HFF-Myc (cell line): ENCODE data around the gene CTRL.
A peak's percentile ranks its signal among the peaks of the same experiment; 100 is the strongest.
"Not testable (repeated sequence)": the region's sequence is repeated elsewhere in the genome, so short reads cannot be mapped to it uniquely, and the experiment has no call there.

ENCODE experiments used
- DNase-seq: peaks from one replicate; pipeline ENCODE4 v3.0.0-alpha.2; 2011; ENCODE audit warnings: low read depth; ENCODE audit errors: extremely low read depth
- H3K4me3 ChIP-seq: replicated peaks from 2 replicates; pipeline ENCODE4 v1.5.1; 2011; ENCODE audit warnings: low read depth, mild to moderate bottlenecking, control low read depth, low read length
- CTCF ChIP-seq: IDR thresholded peaks from 2 replicates; pipeline ENCODE4 v1.5.1; 2012; ENCODE audit warnings: mild to moderate bottlenecking, low read depth, low read length, control low read depth; ENCODE audit errors: missing control alignments

CTRL gene

GRCh38 chr16:67939507-67940445, 8.1 kb upstream of the CTRL start:
- no peak for TF ChIP-seq CTCF
- no peak for DNase-seq
- no peak overlapping the region for H3K4me3 ChIP-seq

GRCh38 chr16:67937713-67938112, 6.1 kb upstream of the CTRL start:
- DNase-seq = not testable (repeated sequence)
- H3K4me3 ChIP-seq = peak overlapping the region; percentile 92; the same call in 1 of the 2 replicates

GRCh38 chr16:67936880-67937605, 5.4 kb upstream of the CTRL start:
- TF ChIP-seq CTCF = no peak
- no peak for DNase-seq

GRCh38 chr16:67936124-67936879, 4.6 kb upstream of the CTRL start, which contains the start of gene PSMB10:
PSMB10 (minus strand) TSS chr16:67936850; CDS start chr16:67936749, 101 bp downstream.
- no peak for DNase-seq
- no peak for TF ChIP-seq CTCF
- peak within 1 kb of the TSS; percentile 92 for H3K4me3 ChIP-seq

More at GRCh38 chr16:67936880-67937605, 5.4 kb upstream of the CTRL start:
- peak overlapping the region; percentile 92 for H3K4me3 ChIP-seq

GRCh38 chr16:67935402-67936123, 3.9 kb upstream of the CTRL start:
- no peak for TF ChIP-seq CTCF
- H3K4me3 ChIP-seq = peak overlapping the region; percentile 92
- peak; percentile 78 for DNase-seq

GRCh38 chr16:67935101-67935401, 3.4 kb upstream of the CTRL start:
- H3K4me3 ChIP-seq = peak overlapping the region; percentile 92

More at GRCh38 chr16:67935101-67935401, 3.4 kb upstream of the CTRL start:
- no peak for DNase-seq
- TF ChIP-seq CTCF = no peak
